ENCODE results near the gene EVI5.

DNA sequence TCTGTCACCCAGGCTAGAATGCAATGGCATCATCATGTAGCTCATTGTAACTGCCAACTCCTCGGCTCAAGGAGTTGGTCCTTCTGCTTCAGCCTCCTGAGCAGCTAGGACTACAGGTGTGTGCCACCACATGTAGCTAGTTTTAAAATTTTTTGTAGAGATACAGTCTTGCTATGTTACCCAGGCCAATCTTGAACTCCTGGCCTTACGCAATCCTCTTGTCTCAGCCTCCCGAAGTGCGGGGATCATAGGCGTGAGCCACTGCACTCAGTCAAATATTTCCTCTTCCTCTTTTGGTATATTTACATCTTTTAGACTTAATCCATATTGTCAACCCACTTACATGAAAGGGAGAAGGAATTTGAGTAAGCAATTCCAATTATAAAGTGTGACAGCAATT, 121.1 kb downstream of the EVI5 start:
- TF ChIP-seq, protein P1, sequence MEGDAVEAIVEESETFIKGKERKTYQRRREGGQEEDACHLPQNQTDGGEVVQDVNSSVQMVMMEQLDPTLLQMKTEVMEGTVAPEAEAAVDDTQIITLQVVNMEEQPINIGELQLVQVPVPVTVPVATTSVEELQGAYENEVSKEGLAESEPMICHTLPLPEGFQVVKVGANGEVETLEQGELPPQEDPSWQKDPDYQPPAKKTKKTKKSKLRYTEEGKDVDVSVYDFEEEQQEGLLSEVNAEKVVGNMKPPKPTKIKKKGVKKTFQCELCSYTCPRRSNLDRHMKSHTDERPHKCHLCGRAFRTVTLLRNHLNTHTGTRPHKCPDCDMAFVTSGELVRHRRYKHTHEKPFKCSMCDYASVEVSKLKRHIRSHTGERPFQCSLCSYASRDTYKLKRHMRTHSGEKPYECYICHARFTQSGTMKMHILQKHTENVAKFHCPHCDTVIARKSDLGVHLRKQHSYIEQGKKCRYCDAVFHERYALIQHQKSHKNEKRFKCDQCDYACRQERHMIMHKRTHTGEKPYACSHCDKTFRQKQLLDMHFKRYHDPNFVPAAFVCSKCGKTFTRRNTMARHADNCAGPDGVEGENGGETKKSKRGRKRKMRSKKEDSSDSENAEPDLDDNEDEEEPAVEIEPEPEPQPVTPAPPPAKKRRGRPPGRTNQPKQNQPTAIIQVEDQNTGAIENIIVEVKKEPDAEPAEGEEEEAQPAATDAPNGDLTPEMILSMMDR (IDR thresholded peaks at IDR 0.05; ENCODE audit: low read depth, low read length), result no peak
- TF ChIP-seq EZH2phosphoT487 (IDR thresholded peaks at IDR 0.05; ENCODE audit: low read depth), result no peak

Measured in OCI-LY3 (cell line).